ENCODE data around the gene DPYSL5. TPM values are rescaled to one million over a fixed set of nuclear protein-coding genes. Genes with fewer than 3 reads are reported as not detected.

DPYSL5 gene
- total RNA-seq, 3 donors from 2014 or later = not detected

- no peaks in the 10 kb centered on the region for H3K9me3 ChIP-seq
- peak overlapping the region in 1 of 2 donors; percentile 68 for H3K27ac ChIP-seq
- TF ChIP-seq POLR2AphosphoS5 (IDR thresholded peaks at IDR 0.05) = no peak
- TF ChIP-seq POLR2A (IDR thresholded peaks at IDR 0.05) = no peak
- no peak for TF ChIP-seq CTCF (IDR thresholded peaks at IDR 0.05)
- intact Hi-C loops (cut with DNase I; ENCODE audit: low total_unique reads) = no loop called here
- H3K4me1 ChIP-seq = peaks cover 0 to 17% of the 10 kb centered on the region in 2 donors
- H3K27me3 ChIP-seq = no peaks in the 10 kb centered on the region
- DNase-seq (ENCODE audit: low spot score in 2 of 2) = no peak
- no peaks in the 10 kb centered on the region for H3K36me3 ChIP-seq
- no peak overlapping the region for H3K4me3 ChIP-seq
These were observed 135.8 kb downstream of the DPYSL5 start for GRCh38 chr2:26983746-26984145.

- no peak for DNase-seq (ENCODE audit: low spot score in 2 of 2)
- TF ChIP-seq CTCF (IDR thresholded peaks at IDR 0.05) (no peak), POLR2AphosphoS5 (IDR thresholded peaks at IDR 0.05) (no peak), POLR2A (IDR thresholded peaks at IDR 0.05) (no peak)
- H3K4me3 ChIP-seq = no peak overlapping the region
- no peaks in the 10 kb centered on the region for H3K36me3 ChIP-seq
- peaks cover 0 to 15% of the 10 kb centered on the region in 2 donors for H3K4me1 ChIP-seq
- intact Hi-C loops (cut with DNase I; ENCODE audit: low total_unique reads) = no loop called here
- no peaks in the 10 kb centered on the region for H3K27me3 ChIP-seq
- no peak overlapping the region for H3K27ac ChIP-seq
- no peaks in the 10 kb centered on the region for H3K9me3 ChIP-seq
These were observed 137.9 kb downstream of the DPYSL5 start for GRCh38 chr2:26985807-26986206.

- H3K27me3 ChIP-seq = no peaks in the 10 kb centered on the region
- no peaks in the 10 kb centered on the region for H3K9me3 ChIP-seq
- peaks cover 0 to 11% of the 10 kb centered on the region in 2 donors for H3K4me1 ChIP-seq
- DNase-seq (ENCODE audit: low spot score in 2 of 2) = no peak
- intact Hi-C loops (cut with DNase I; ENCODE audit: low total_unique reads) = no loop called here
- no peak for TF ChIP-seq POLR2A (IDR thresholded peaks at IDR 0.05)
- no peak for TF ChIP-seq CTCF (IDR thresholded peaks at IDR 0.05)
- TF ChIP-seq POLR2AphosphoS5 (IDR thresholded peaks at IDR 0.05) = no peak
- H3K36me3 ChIP-seq = no peaks in the 10 kb centered on the region
- no peak overlapping the region for H3K4me3 ChIP-seq
- H3K27ac ChIP-seq = no peak overlapping the region
These were observed 138.6 kb downstream of the DPYSL5 start for GRCh38 chr2:26986576-26986975.

GRCh38 chr2:26988058-26988860, 140.3 kb downstream of the DPYSL5 start:
- Histone ChIP-seq H3K36me3 (no peaks in the 10 kb centered on the region), H3K27ac (no peak overlapping the region), H3K27me3 (no peaks in the 10 kb centered on the region), H3K9me3 (no peaks in the 10 kb centered on the region), H3K4me1 (no peaks in the 10 kb centered on the region), H3K4me3 (no peak overlapping the region)
- intact Hi-C loops (cut with DNase I; ENCODE audit: low total_unique reads) = no loop called here
- no peak for TF ChIP-seq POLR2A (IDR thresholded peaks at IDR 0.05)
- no peak for TF ChIP-seq CTCF (IDR thresholded peaks at IDR 0.05)
- no peak for TF ChIP-seq POLR2AphosphoS5 (IDR thresholded peaks at IDR 0.05)
- DNase-seq (ENCODE audit: low spot score in 2 of 2) = no peak

- H3K4me3 ChIP-seq = no peak overlapping the region
- no peaks in the 10 kb centered on the region for H3K9me3 ChIP-seq
- no peak overlapping the region for H3K27ac ChIP-seq
- no peak for TF ChIP-seq POLR2AphosphoS5 (IDR thresholded peaks at IDR 0.05)
- no peak for TF ChIP-seq CTCF (IDR thresholded peaks at IDR 0.05)
- no peak for TF ChIP-seq POLR2A (IDR thresholded peaks at IDR 0.05)
- no peaks in the 10 kb centered on the region for H3K4me1 ChIP-seq
- no peaks in the 10 kb centered on the region for H3K36me3 ChIP-seq
- no peak for DNase-seq (ENCODE audit: low spot score in 2 of 2)
- H3K27me3 ChIP-seq = no peaks in the 10 kb centered on the region
- intact Hi-C loops (cut with DNase I; ENCODE audit: low total_unique reads) = no loop called here
These were observed 141.2 kb downstream of the DPYSL5 start for GRCh38 chr2:26989156-26989555.
